IPS-NIHi7 (cell line): ENCODE data around the gene MARCKSL1.

Experiments
- DNase-seq: peaks from one replicate; pipeline ENCODE4 v3.0.0; 2012; ENCODE audit warnings: mixed read lengths; ENCODE audit errors: extremely low spot score

Gene MARCKSL1

GRCh38 chr1:32352831-32353383 is 16.9 kb upstream of the MARCKSL1 start:
- no peak for DNase-seq

GRCh38 chr1:32352239-32352745 is 16.3 kb upstream of the MARCKSL1 start:
- no peak for DNase-seq

GRCh38 chr1:32351399-32352238 is 15.6 kb upstream of the MARCKSL1 start:
- DNase-seq, result peak; percentile 100

- peak; percentile 90 for DNase-seq
Observed at GRCh38 chr1:32350785-32351398, 14.9 kb upstream of the MARCKSL1 start.

GRCh38 chr1:32349211-32349708 is 13.2 kb upstream of the MARCKSL1 start:
- DNase-seq, result no peak

GRCh38 chr1:32346532-32347157 is 10.6 kb upstream of the MARCKSL1 start:
- no peak for DNase-seq

- DNase-seq, result no peak
Observed at GRCh38 chr1:32345289-32345827, 9.3 kb upstream of the MARCKSL1 start.

GRCh38 chr1:32342704-32343103 is 6.7 kb upstream of the MARCKSL1 start:
- DNase-seq, result no peak

- DNase-seq, result no peak
Observed at GRCh38 chr1:32341971-32342370, 5.9 kb upstream of the MARCKSL1 start.

- no peak for DNase-seq
Observed at GRCh38 chr1:32341186-32341757, 5.2 kb upstream of the MARCKSL1 start.

- no peak for DNase-seq
Observed at GRCh38 chr1:32339363-32339978, 3.4 kb upstream of the MARCKSL1 start.

GRCh38 chr1:32338637-32339145 is 2.7 kb upstream of the MARCKSL1 start:
- no peak for DNase-seq

GRCh38 chr1:32337855-32338636 is 2.0 kb upstream of the MARCKSL1 start:
- no peak for DNase-seq

GRCh38 chr1:32336963-32337675 is 1.1 kb upstream of the MARCKSL1 start:
- no peak for DNase-seq

- no peak for DNase-seq
Observed at GRCh38 chr1:32336591-32336932, 529 bp upstream of the MARCKSL1 start.

GRCh38 chr1:32335535-32335789 is 571 bp downstream of the MARCKSL1 start:
- DNase-seq, result no peak

- DNase-seq, result peak; percentile 52
Observed at GRCh38 chr1:32334864-32335534, 1.0 kb downstream of the MARCKSL1 start.

GRCh38 chr1:32334274-32334861 is 1.7 kb downstream of the MARCKSL1 start:
- DNase-seq, result no peak
